ENCODE data around the gene CCNY.

DNA sequence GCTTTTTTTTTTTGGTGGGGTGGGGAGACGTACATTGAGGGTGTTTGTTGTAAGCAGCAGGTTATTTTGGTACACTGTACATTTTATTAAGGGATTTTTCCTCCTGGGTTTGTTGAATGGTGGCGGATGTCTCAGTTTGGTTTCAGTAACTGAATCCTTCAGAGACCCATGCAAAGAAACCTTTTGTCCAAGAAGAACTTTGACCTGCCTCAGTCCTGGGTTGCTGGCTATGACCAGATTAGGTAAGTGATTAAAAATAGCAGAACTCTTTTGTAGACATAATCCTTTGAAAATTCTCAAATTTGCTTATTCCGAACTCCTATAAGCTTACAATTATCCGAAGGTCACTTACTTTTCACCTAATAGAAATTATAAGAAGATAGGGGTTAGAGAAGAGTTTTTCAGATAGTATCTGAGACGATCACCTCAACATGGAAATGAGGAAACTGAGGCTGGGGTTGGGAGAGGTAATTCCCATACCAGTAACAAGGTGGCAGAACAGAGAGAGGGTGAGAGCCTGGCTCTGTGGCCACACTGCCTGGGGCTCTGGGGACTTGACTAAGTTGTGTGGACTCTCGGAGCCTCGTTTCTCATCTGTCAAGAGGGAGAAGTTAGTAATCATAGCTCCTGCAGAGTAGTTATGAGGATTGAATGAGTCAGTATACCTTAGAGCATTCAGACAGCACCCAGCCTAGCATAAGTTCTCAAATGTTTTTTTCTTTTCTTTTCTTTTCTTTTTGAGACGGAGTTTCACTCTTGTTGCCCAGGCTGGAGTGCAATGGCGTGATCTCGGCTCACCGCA, 87.4 kb downstream of the CCNY start:
- TF ChIP-seq CTCF (IDR thresholded peaks at IDR 0.05): no peak
- TF ChIP-seq ZFX (IDR thresholded peaks at IDR 0.05; ENCODE audit: borderline replicate concordance): no peak
